Stimulated activated CD4-positive, alpha-beta T cell treated with anti-CD3 and anti-CD28 coated beads, TNF-alpha, amount 100 ng/mL, for 24 hours (primary cell): Measurements from ENCODE around the gene SLC1A7.

ENCODE experiments used
- DNase-seq, 3 experiments: peaks; one replicate each; pipeline ENCODE4 v3.0.0-alpha.2; 2020; ENCODE audit warnings: low read depth in 3 of 3

SLC1A7 gene

DNA sequence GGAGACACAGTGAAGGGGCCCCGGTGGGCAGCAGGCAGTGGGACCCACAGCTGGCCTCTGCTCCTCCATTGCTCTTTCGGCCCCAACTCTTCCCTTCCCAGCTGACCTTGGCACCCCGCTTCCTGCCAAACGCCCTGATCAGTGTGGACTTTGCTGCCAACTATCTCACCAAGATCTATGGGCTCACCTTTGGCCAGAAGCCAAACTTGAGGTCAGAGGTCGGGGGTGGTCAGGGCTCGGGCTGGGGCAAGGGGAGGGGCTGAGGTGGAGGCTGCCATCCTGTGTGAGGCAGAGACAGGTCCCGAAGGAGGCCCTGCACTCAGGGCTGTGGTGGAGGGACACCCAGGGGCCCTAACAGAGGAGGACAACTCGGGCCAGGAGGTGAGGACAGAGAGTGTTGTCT, 66.7 kb downstream of the SLC1A7 start:
- no peak for DNase-seq

DNA sequence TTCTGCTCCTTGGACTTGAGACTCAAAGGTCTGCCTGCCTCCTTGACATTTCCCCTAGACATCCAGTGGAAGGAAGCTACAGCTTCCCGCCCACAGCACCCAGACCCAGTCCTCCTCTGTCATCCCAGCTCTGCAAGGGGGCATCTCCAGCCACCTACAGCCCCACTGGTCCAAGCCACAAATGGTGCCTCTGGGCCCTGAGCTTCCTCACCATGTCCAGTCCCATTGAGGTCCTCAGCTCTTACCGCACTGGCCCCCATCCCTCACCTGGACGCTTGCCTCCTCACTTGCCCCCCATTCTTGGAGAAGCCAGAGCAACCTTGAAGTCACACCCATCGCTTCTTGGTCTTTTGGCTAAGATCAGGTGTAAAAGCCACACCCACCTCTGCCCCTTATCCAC, 67.2 kb downstream of the SLC1A7 start:
- DNase-seq: no peak

DNA sequence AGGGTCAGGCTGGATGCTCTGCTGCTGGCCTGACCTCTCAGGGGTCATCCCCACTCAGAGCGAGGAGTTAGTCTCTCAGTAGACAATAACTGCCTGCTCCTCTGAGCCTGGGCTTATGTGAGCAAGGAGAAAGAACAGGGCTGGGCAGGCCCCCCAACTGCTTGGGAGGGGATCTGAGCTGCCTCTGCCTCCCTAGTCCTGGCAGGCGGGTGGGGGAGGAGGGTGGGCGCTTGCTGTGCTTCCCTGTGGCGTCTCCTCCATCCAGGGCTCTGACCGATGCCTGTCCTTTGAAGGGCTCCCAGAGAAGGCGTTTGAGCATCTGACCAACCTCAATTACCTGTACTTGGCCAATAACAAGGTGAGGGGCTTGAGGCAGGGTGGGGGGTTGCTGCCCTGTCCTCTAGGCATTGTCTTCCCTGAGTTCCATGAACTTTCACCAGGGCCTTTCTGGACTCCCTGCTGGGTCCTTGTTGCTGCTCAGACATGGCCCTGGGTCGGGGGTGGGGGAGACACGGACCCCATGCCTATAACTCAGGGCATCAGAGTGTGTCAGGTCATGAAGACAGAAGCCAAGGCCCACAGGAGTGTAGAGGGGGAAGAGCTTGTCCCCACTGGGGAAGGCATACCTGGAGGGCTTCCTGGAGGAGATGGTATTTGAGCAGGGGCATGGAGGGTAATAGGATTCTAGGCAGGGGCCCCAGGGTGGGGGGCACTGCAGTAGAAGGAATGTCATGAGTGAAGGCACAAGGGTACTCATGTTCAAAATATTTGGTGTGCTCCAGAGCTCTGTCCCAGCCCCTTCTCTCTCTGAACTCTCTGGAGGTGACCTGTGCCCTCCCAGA, 67.9 kb downstream of the SLC1A7 start:
- no peak for DNase-seq

DNA sequence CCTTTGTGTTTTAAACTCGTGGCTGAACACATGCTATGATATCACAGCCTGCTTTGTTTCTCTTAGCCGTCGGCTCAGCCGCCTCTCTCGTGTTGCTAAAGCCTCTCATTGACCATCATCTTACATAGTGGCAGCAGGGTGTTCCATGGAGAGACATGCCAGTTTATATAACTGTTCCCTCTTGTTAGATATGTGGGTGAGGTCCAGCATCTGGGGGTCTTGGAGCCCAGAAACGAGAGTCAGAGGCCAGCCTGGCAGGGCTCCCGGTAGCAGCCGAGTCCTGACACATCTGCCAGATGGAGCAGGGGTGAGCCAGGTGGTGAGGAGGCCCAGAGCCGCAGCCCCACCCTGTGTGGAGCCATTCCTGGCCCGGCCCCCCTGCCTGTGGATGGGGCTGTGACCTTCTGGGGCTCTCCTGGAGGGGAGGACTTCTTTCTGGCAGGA, 68.5 kb downstream of the SLC1A7 start:
- DNase-seq: no peak

DNA sequence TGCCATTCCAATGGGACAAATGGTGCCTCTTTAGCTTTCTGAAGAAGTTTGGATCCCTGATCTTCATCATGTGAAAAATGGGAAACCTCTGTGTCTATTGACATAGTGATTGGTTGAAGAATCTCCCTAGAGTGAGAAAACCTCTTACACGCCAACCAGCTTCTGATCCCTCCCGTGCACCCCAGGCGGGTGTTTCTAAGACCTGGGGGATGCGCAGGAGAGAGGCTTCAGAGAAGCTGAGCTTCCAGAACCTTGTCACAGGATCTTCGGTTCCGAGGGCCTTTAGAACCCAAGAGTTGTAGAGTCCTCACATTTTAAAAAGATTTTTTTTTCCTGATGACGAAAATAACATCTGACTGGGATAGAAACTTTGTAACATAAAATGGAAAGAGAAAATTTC, 69.2 kb downstream of the SLC1A7 start:
- no peak for DNase-seq

DNA sequence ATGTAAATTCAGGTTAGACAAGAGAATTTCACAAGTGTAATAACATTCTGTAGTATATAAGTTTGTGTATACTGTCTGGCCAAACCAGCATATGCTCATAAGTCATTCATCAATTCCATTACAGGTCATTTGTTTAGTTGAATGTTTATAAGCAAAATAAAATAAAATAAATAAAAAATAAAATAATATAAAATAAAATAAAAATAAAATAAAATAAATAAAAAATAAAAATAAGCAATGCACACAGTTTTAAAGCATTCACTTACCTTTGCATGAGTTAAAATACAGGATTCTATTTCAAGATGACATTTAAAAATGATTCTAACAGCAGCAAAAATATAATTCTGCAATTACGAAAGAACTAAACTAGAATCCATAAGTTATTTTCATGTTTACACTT, 70.5 kb downstream of the SLC1A7 start:
- no peak for DNase-seq

DNA sequence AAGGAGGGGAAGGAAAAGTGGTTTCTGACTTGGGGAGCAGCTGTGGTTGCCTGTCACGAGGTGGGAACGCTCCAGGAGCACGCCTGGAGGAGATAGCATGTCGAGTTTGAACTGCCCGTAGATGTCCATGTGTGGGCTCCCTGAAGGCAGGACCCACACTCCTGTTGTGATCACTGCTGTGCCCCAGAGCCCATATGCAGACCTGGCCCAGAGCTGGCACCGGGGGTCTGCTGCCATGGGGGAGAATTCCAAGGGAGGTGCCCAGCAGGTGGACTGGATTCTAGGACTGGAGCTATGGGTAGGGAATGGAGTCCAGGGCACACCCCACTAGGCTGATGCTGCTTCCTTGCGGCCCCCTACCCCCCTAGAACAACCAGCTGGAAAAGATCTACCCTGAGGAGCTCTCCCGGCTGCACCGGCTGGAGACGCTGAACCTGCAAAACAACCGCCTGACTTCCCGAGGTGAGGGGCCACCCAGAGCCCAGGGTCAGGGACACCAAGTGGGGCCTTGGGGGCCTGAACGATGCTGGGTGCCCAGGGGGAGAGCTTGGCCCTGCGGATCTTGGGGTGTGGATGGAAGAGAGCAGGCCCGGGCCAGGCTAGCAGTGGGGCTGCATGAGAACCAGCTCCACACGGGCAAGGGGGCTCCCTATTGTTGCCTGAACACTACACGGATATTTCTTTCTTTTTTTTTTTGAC, 71.1 kb downstream of the SLC1A7 start:
- DNase-seq: no peak

DNA sequence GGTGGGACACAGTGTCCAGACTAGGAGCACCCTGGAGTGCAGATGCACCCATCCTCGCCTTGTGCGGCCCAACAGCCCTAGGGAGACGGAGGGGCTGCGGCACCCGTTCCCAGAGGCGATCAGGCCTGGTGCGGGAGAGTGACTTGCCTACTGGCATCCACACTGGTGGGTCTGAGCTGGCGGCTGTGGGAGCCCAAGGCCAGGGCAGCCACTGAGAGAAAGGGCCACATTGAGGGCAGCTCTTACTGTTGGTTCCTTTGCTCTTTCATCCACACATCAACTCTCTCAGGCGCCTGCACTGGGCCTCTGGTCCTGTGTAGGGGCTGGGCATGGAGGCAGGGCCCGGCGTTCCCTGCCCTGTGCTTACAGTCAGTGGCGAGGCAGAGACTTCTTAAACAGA, 71.8 kb downstream of the SLC1A7 start:
- DNase-seq: no peak

DNA sequence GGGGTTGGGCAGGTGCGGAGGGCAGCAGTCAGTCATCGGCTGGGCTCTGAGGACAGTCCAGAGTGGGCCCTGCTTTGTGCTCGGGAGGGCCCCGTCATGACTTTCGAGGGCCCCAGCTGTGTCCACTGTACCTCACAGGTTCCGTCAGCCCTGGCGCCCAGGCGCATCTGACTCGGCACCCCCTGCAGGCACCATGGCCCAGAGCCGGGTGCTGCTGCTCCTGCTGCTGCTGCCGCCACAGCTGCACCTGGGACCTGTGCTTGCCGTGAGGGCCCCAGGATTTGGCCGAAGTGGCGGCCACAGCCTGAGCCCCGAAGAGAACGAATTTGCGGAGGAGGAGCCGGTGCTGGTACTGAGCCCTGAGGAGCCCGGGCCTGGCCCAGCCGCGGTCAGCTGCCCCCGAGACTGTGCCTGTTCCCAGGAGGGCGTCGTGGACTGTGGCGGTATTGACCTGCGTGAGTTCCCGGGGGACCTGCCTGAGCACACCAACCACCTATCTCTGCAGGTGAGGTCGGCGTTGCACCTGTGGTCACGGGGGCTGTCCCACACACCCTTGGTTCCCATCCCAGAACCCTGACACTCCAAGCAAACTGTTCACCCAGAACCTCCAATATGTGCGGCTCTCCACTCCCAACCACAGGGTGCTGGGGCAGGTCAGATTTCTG, 72.6 kb downstream of the SLC1A7 start:
- DNase-seq: no peak

DNA sequence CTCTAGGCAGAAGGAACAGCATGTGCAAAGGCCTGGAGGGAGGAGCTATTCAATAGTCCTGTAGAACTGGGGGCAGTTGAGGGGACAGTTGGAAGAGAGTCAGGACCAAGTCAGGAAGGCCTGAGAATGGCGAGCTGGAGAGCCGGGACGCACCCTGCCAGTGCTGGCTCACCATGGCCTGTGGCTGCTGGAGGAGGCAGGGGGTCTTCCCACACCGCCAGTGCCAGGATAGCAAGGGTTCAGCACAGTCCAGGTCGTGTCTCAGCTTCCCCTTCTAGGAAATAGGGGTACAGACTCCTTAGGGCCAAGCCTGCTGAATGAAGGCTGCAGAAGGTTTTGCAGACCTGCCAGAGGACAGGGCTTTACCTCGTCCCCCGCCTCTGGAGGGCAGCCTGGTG, 73.2 kb downstream of the SLC1A7 start:
- no peak for DNase-seq

DNA sequence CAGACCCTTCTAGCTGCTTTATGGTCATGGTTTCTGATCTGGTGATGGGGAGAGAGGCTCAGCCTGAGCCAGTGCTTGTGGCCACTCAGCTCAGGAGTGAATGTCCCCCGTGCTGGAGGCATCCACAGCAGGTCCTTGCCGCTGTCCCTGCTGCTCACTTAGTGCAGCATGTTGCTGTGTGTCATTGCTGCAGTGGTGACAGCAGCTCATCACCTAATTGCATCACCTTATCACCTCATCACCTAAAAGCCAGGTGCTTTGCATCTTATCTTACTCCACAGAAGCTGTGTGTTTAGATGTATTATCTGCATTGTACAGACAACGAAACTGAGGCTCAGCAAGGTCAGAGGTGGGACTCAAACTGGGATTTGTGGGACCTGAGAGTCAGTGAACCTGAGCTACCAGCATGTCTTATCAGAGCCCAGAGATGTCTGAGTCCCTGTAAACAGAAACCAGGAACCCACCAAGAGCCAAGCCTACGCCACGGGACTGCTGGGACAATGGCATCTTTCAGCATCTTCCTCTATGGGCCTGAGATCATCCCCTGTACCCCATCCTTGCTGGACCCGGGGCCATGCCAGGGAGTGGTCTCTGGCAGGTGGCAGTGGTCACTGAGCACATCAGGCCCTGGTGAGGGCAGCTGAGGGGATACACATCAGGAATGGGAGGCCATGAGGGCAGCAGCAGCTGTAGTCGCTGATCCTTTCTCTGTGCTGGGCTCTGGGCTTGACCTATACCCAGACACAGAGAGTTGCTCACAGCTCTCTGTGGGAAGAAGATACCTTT, 73.9 kb downstream of the SLC1A7 start:
- DNase-seq: no peak

DNA sequence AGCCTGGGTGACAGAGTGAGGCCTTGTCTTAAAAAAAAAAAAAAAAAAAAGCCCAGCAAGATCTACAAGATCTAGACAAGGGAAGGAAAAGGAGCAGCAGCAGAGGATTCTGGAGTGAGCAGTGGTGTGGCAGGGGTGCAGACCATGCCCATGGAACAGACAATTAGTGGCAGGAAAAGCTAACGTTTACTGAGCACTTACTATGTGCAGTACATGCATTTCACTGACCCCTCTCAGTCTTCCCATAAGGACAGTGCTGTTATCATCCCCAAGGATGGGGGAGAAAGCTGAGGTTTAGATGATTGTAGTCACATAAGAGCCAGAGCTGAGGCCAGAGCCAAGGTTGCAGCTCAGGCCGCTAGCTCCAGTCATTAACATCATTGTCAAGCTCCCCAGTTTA, 74.6 kb downstream of the SLC1A7 start:
- no peak for DNase-seq

DNA sequence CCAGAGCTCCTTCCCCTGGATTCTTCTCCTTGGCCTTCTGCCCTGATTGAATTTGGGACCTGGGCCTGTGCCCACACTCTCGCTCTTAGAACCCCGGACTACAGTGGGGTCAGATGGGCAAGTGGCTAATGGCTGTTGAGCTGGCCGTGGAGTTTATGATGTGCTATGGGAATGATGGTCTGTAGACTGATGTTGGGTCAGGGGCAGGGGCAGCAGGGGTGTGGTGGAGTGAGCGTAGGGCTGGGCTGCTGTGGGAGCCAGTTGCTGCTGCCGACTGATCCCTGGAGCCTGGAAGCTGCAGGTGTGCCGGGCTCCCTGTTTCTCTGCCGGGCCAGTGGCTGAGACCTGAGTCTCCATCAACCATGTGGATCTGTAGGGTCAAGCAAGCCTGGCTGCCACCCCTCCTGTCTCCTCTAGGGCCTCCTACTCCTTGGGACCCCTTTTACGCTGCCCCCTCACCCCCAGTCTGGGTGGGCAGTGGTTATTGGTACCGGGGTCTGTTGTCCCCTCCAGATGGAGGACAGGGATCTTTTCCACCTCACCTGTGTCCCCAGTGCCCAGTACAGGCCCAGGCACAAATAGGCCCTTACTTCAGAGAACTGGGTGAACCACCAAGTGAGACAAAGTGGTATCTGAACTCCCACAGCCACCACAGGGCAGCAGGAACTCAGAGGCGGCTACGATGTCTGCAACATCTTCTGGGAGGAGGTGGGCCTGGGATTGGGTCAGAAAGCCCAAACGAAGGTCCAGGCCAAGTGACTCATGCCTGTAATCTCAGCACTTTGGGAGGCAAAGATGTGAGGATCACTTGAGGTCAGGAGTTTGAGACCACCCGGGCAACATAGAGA, 75.3 kb downstream of the SLC1A7 start:
- no peak for DNase-seq

DNA sequence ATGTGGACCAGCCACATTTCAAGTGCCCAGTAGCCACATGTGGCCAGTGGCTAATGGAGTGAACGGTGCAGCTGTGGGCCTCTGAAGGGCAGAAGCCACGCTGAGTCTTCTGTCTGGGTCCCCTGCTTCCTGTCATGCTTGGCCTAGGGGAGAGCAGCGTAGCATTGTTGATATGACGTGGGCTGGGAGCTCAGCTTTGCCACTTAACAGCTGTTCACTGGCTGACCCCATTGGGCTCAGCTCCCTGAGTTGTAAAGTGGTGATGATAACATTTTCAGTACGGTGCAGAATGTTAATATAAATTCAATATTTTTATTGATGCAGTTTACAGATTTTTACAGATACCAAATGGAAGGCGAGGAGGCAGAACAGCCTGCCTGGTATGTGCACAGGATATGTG, 76.0 kb downstream of the SLC1A7 start:
- no peak for DNase-seq

DNA sequence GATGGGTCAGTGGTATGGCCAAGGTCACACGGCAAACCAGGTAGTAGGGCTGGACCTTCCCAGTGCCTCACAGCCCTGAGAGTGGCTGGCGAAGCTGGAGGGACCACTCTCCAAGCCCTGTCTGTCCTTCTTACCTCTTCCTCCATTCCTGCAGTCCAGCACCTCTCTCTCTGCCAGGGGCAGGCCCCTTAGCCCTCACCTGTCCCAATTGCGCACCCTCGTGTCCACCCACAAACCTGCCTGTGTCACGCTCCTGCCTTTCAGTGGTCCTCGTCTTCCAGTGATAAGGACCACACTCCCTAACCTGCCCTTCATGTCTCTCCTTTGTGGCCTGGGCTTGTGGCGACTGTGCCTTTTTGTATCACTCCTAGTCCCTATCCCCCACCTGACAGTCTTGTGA, 77.0 kb downstream of the SLC1A7 start:
- DNase-seq: no peak

DNA sequence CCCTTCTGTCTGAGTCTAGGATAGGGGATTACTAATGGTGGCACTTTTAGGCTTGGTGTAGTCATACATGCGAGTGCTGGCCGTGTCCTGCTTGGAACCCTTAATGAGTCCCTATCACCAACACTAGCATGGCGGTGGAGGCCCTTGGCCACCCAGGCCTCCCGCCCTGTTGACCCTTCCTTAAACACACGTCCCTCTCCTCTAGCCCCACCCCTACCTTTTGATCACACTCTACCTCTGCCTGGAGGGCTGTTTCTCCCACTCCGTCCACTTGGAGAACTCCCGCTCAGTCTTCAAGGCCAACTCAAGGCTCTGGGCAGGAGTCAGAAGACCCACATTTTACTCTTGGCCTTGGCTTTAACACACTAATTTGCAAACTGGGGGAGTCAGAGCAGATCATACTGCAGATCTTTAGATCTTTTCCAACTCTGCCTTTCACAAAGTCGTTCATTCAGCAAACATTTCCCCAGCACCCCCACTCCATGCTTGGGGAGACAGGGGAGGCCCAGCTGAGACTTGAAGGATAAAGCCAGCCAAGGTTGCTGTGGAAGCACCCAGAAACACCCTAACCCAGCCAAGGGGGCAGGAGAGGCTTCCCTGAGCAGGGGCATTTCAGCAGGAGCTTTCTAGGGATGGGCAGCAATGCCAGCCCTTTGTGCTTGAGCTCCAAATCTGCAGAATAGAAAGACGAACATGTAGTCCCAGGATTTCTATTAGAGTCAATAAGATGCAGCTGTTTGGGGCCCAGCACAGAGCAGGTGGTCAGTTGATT, 78.5 kb downstream of the SLC1A7 start:
- DNase-seq: no peak

DNA sequence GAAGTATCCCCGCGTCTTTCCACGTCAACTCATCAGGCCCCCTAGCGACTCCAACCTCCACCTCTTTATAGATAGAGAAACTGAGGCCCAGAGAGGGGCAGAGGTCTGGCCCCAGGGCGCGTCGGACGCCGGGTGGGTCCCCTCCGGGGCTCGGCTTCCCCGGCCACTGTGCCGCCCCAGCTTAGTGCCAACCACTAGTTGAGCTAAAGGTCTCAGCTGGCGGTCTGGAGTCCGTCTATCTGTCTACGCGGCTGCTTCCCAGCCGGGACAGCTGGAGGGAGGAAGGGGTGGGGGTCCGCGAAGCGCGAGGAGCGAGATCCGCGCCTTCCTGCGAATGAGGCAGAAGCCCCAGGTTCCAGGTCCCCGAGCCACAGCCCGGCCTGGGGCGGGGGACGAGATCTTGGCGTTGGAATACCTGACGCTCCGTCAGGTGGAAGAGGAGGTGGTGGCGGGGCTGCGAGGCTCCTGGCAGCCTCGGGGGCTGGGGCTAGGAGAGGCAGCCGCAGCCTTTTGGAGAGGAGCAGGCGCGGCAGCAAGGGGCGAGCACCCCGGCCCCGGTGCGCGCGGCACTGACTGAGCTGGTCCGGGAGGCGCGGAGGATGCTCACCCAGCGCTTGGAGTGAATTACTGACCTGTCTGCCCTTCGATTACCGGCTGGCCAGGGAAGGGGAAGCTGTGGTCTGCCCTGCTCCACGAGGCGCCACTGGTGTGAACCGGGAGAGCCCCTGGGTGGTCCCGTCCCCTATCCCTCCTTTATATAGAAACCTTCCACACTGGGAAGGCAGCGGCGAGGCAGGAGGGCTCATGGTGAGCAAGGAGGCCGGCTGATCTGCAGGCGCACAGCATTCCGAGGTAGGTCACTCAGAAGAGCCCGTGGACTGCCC, 79.5 kb downstream of the SLC1A7 start:
- DNase-seq: no peak

DNA sequence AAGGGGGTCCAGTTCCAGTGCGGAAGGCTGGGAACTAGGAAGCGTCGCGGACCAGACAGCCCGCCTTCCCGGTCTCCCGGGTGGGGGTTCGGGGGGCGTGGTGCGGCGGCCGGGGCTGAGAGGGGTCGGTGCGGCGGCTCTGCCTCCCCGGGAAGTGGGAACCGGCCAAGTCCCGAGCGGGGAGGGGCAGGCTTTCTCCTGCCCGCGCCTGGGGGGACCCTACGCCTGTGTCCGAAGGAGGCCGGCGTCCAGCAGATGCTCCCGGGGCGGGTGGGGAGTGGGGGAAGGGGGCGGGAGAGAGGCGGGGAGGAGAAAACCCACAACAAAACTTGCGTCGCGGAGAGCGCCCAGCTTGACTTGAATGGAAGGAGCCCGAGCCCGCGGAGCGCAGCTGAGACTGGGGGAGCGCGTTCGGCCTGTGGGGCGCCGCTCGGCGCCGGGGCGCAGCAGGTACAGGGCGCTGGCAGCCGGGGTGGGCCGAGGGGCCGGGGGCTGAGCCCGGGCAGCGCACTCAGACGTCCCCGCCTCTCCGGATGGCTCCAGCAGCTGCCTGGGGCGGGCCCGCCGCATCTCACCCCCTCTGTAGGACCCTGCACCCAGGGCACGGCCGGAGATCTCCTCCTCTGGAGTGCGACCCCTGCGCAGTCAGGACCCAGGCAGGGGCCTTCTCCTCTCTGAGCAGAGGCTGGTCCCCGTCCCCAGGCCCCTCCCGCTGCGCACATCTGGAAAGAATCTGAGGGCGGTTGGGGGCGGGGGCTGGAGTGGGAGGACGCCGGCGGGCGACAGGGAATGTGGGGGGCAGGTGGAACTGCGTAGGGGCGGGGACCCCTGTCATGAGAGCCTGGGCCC, 80.4 kb downstream of the SLC1A7 start, which contains the start of gene PODN:
Gene PODN (plus strand): TSS at position 355 of the 849 bp plus-strand sequence. CDS start 7,643 bp downstream, outside the sequence.
- DNase-seq: no peak
